Vagina (tissue), 2 donors: ENCODE measurements around the gene AKAP6.

Experiments
- CTCF ChIP-seq, 3 experiments: fragments of 450-650 bp in 2 of 3; fragments of 200-600 bp in 1 of 3; sonication (generic) in 1 of 3; IDR thresholded peaks; one replicate each; pipeline ENCODE4 v1.5.1; 2017 to 2019; ENCODE audit warnings: antibody characterized with exemption in 3 of 3, mild to moderate bottlenecking in 2 of 3, moderate library complexity in 2 of 3
- POLR2AphosphoS5 ChIP-seq, 2 donors: sonication (generic); formaldehyde crosslinking; IDR thresholded peaks; one replicate each; pipeline ENCODE4 v1.9.0; 2017; ENCODE audit warnings: antibody characterized with exemption in 2 of 2, mild to moderate bottlenecking in 2 of 2, low read depth in 1 of 2; ENCODE audit not compliant: insufficient read depth in 1 of 2

- no peak for TF ChIP-seq CTCF (IDR thresholded peaks at IDR 0.05)
- no peak for TF ChIP-seq POLR2AphosphoS5 (IDR thresholded peaks at IDR 0.05; ENCODE audit: insufficient read depth in 1 of 2, low read depth in 1 of 2)
These were observed 55.4 kb downstream of the AKAP6 start for GRCh38 chr14:32384464-32384863.
